ENCODE results near the gene CUBN. TPM values are rescaled to one million over a fixed set of nuclear protein-coding genes. Genes with fewer than 3 reads are reported as not detected.

The CUBN gene
- total RNA-seq, 1 donor: 1.1 TPM

DNA sequence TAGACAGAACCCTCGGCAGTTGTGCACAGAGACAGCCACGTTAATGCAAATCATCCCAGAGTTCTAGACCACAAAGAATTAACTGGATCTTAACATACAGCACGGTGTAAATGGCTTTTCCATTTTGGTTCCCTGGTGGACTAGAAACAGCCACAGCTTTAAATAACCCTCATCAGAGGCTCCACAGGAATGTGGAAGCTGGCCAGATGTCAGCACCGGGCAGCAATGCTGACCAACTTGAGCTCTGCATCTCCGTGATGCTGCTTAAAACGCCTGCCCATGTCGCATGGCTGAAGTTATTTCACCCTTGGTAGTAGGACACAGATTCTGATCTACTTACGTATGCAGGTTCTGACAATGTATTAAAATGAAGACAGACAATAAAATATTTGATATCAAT lies 336.9 kb downstream of the CUBN start:
- DNase-seq (ENCODE audit: insufficient read length, low spot score, missing footprints): peak; percentile 93
- H4K20me1 ChIP-seq (ENCODE audit: insufficient read depth, low read length): peaks cover 44% of the 10 kb centered on the region
- H3K36me3 ChIP-seq (ENCODE audit: insufficient read depth, low read length): no peaks in the 10 kb centered on the region
- H3K4me1 ChIP-seq (ENCODE audit: insufficient read depth, low read length): peaks cover 2% of the 10 kb centered on the region
- H3K9me3 ChIP-seq (ENCODE audit: low read depth, low read length): no peaks in the 10 kb centered on the region
- no peak overlapping the region for H3K4me3 ChIP-seq (ENCODE audit: insufficient read depth, low read length)
- H3K27me3 ChIP-seq (ENCODE audit: insufficient read depth, low read length): no peaks in the 10 kb centered on the region
- H3K27ac ChIP-seq (ENCODE audit: low read depth, low read length): no peak overlapping the region
- H3K4me2 ChIP-seq (ENCODE audit: insufficient read depth, low read length): peak overlapping the region; percentile 1
- TF ChIP-seq, protein P1, sequence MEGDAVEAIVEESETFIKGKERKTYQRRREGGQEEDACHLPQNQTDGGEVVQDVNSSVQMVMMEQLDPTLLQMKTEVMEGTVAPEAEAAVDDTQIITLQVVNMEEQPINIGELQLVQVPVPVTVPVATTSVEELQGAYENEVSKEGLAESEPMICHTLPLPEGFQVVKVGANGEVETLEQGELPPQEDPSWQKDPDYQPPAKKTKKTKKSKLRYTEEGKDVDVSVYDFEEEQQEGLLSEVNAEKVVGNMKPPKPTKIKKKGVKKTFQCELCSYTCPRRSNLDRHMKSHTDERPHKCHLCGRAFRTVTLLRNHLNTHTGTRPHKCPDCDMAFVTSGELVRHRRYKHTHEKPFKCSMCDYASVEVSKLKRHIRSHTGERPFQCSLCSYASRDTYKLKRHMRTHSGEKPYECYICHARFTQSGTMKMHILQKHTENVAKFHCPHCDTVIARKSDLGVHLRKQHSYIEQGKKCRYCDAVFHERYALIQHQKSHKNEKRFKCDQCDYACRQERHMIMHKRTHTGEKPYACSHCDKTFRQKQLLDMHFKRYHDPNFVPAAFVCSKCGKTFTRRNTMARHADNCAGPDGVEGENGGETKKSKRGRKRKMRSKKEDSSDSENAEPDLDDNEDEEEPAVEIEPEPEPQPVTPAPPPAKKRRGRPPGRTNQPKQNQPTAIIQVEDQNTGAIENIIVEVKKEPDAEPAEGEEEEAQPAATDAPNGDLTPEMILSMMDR (IDR thresholded peaks at IDR 0.05; ENCODE audit: extremely low read depth, low read depth, low read length): no peak
- peaks cover 79% of the 10 kb centered on the region for H3K79me2 ChIP-seq (ENCODE audit: insufficient read depth, low read length)
- no peak overlapping the region for H2AFZ ChIP-seq (ENCODE audit: low read length)

DNA sequence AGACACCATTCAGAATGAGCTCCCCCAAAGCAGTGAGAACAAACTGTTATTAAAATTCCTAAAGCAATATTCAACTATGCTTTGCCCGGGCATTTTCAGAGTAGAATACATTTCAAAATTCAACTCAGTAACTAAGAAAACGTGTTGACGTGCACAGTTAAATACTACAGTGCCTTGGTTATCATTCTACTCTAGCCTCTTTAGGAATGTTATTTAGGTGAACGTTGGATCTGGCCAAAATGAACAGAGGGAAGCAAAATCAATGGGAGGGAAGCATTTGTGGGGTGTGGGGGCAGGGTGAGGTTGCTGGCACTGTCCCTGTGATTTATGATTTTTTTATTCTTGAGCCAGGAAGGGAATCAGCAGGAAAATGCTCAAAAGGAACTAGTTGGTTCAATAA lies 339.8 kb downstream of the CUBN start:
- Histone ChIP-seq H4K20me1 (ENCODE audit: insufficient read depth, low read length) (peaks cover 28% of the 10 kb centered on the region), H3K4me3 (ENCODE audit: insufficient read depth, low read length) (no peak overlapping the region), H3K27me3 (ENCODE audit: insufficient read depth, low read length) (no peaks in the 10 kb centered on the region), H3K36me3 (ENCODE audit: insufficient read depth, low read length) (no peaks in the 10 kb centered on the region), H3K4me2 (ENCODE audit: insufficient read depth, low read length) (no peak overlapping the region), H3K27ac (ENCODE audit: low read depth, low read length) (no peak overlapping the region), H2AFZ (ENCODE audit: low read length) (no peak overlapping the region), H3K9me3 (ENCODE audit: low read depth, low read length) (no peaks in the 10 kb centered on the region), H3K79me2 (ENCODE audit: insufficient read depth, low read length) (peaks cover 71% of the 10 kb centered on the region), H3K4me1 (ENCODE audit: insufficient read depth, low read length) (peaks cover 2% of the 10 kb centered on the region)
- TF ChIP-seq, protein P1 (IDR thresholded peaks at IDR 0.05; ENCODE audit: extremely low read depth, low read depth, low read length): no peak
- no peak for DNase-seq (ENCODE audit: insufficient read length, low spot score, missing footprints)

DNA sequence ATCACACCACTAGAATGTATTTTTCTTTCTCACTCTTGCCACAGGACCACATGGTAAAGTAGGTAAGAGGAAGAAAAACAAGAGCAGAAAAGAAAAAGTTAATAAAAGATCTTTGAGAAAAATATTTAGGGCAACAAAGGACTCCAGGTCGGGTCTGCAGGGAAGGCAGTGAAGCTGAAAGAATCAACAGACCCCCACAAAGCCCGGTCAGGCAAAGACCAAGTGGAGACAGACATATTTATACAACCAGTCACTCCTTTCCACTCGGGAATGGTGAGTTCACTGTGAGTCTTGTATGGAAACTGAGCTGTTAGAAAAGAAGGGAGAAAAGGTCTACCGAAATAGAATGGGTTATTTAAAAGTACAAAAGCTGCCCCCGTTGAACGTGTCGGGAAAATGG lies 340.4 kb downstream of the CUBN start:
- Histone ChIP-seq H4K20me1 (ENCODE audit: insufficient read depth, low read length) (peaks cover 28% of the 10 kb centered on the region), H3K4me3 (ENCODE audit: insufficient read depth, low read length) (no peak overlapping the region), H3K4me2 (ENCODE audit: insufficient read depth, low read length) (no peak overlapping the region), H3K4me1 (ENCODE audit: insufficient read depth, low read length) (peaks cover 2% of the 10 kb centered on the region), H3K27ac (ENCODE audit: low read depth, low read length) (no peak overlapping the region), H3K9me3 (ENCODE audit: low read depth, low read length) (no peaks in the 10 kb centered on the region), H3K27me3 (ENCODE audit: insufficient read depth, low read length) (no peaks in the 10 kb centered on the region), H2AFZ (ENCODE audit: low read length) (no peak overlapping the region), H3K36me3 (ENCODE audit: insufficient read depth, low read length) (no peaks in the 10 kb centered on the region), H3K79me2 (ENCODE audit: insufficient read depth, low read length) (peaks cover 67% of the 10 kb centered on the region)
- TF ChIP-seq, protein P1 (IDR thresholded peaks at IDR 0.05; ENCODE audit: extremely low read depth, low read depth, low read length): no peak
- no peak for DNase-seq (ENCODE audit: insufficient read length, low spot score, missing footprints)

DNA sequence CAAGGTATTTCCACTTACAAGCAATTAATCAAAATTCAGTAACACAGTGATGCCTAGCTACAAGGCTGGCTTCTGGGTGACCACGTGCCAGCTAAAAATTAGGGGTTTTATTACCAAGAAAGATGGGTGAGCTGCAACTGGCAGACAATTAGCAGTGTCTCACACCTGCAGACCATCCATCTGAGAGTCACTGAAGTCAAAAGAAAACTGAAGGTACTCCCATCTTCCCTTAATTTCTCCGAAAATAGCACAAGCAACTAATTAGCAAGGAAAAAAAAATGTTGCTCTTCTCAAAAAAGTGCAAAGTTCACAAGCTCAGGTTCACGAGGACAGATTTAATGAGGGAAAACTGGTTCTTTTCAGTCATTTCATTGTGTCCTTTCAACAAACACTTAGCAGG lies 340.8 kb downstream of the CUBN start:
- H3K27me3 ChIP-seq (ENCODE audit: insufficient read depth, low read length): no peaks in the 10 kb centered on the region
- no peak overlapping the region for H3K4me2 ChIP-seq (ENCODE audit: insufficient read depth, low read length)
- peaks cover 63% of the 10 kb centered on the region for H3K79me2 ChIP-seq (ENCODE audit: insufficient read depth, low read length)
- TF ChIP-seq, protein P1 (IDR thresholded peaks at IDR 0.05; ENCODE audit: extremely low read depth, low read depth, low read length): no peak
- no peaks in the 10 kb centered on the region for H3K9me3 ChIP-seq (ENCODE audit: low read depth, low read length)
- no peak overlapping the region for H3K27ac ChIP-seq (ENCODE audit: low read depth, low read length)
- DNase-seq (ENCODE audit: insufficient read length, low spot score, missing footprints): no peak
- peaks cover 2% of the 10 kb centered on the region for H3K4me1 ChIP-seq (ENCODE audit: insufficient read depth, low read length)
- H2AFZ ChIP-seq (ENCODE audit: low read length): no peak overlapping the region
- H3K4me3 ChIP-seq (ENCODE audit: insufficient read depth, low read length): no peak overlapping the region
- no peaks in the 10 kb centered on the region for H3K36me3 ChIP-seq (ENCODE audit: insufficient read depth, low read length)
- peaks cover 28% of the 10 kb centered on the region for H4K20me1 ChIP-seq (ENCODE audit: insufficient read depth, low read length)
